GM23338 (cell line): ENCODE measurements around the gene BRF1. TPM values are rescaled to one million over a fixed set of nuclear protein-coding genes. Genes with fewer than 3 reads are reported as not detected.
A peak's percentile ranks its signal among the peaks of the same experiment; 100 is the strongest.

Source experiments
- ATAC-seq: fragments of 200-7000 bp; cut with Tn5 transposase; 3 replicates; pipeline ENCODE4 v1.9.1; 2020
- DNase-seq: peaks from one replicate; pipeline ENCODE4 v3.0.0-alpha.2; 2015; ENCODE audit warnings: low spot score
- H2AFZ ChIP-seq: fragments of 200-600 bp; sonication (generic); 2 replicates; pipeline ENCODE4 v1.8.0; 2016; ENCODE audit warnings: antibody characterized with exemption, mild to moderate bottlenecking, moderate library complexity
- H3F3A ChIP-seq: fragments of 200-600 bp; sonication (generic); replicated peaks from 2 replicates; pipeline ENCODE4 v1.8.0; 2017; ENCODE audit warnings: antibody characterized with exemption, mixed run types, low read depth
- H3K27ac ChIP-seq: fragments of 200-600 bp; sonication (generic); 2 replicates; pipeline ENCODE4 v1.6.1; 2016; ENCODE audit warnings: low read depth
- H3K27me3 ChIP-seq: fragments of 200-600 bp; sonication (generic); 2 replicates; pipeline ENCODE4 v1.8.0; 2016; ENCODE audit warnings: mild to moderate bottlenecking, mixed run types, moderate library complexity; ENCODE audit not compliant: insufficient read depth
- H3K36me3 ChIP-seq: fragments of 200-600 bp; sonication (generic); 2 replicates; pipeline ENCODE4 v1.8.0; 2016; ENCODE audit warnings: mild to moderate bottlenecking; ENCODE audit not compliant: insufficient read depth
- H3K4me1 ChIP-seq: fragments of 200-600 bp; sonication (generic); 2 replicates; pipeline ENCODE4 v1.8.0; 2016; ENCODE audit warnings: mild to moderate bottlenecking, moderate library complexity; ENCODE audit not compliant: insufficient read depth
- H3K4me2 ChIP-seq: fragments of 200-600 bp; sonication (generic); 2 replicates; pipeline ENCODE4 v1.7.1; 2017; ENCODE audit warnings: mixed run types
- H3K4me3 ChIP-seq: fragments of 200-600 bp; sonication (generic); 2 replicates; pipeline ENCODE4 v1.6.1; 2016; ENCODE audit warnings: mixed run types
- H3K79me2 ChIP-seq: fragments of 200-600 bp; sonication (generic); replicated peaks from 2 replicates; pipeline ENCODE4 v1.8.0; 2017; ENCODE audit warnings: mild to moderate bottlenecking; ENCODE audit not compliant: insufficient read depth
- H3K9me2 ChIP-seq: fragments of 200-600 bp; sonication (generic); 2 replicates; pipeline ENCODE4 v1.8.0; 2017; ENCODE audit not compliant: insufficient read depth
- H4K20me1 ChIP-seq: fragments of 200-600 bp; sonication (generic); replicated peaks from 2 replicates; pipeline ENCODE4 v1.8.0; 2017; ENCODE audit warnings: mild to moderate bottlenecking; ENCODE audit not compliant: insufficient read depth
- H3K27ac Mint-ChIP-seq: 2 replicates; pipeline ENCODE4 v1.8.0; 2020; ENCODE audit warnings: inconsistent platforms, mild to moderate bottlenecking, moderate library complexity, mixed read lengths
- H3K27me3 Mint-ChIP-seq: 3 replicates; pipeline ENCODE4 v1.8.0; 2022; ENCODE audit warnings: low read depth, mild to moderate bottlenecking, moderate library complexity, mixed read lengths, inconsistent platforms; ENCODE audit not compliant: insufficient read depth, poor library complexity
- H3K36me3 Mint-ChIP-seq: 3 replicates; pipeline ENCODE4 v1.8.0; 2021; ENCODE audit warnings: low read depth, mild to moderate bottlenecking, inconsistent platforms, moderate library complexity, mixed read lengths
- H3K4me1 Mint-ChIP-seq: 3 replicates; pipeline ENCODE4 v1.8.0; 2020; ENCODE audit warnings: mild to moderate bottlenecking, inconsistent platforms, mixed read lengths
- H3K4me3 Mint-ChIP-seq: 3 replicates; pipeline ENCODE4 v1.8.0; 2021; ENCODE audit warnings: moderate library complexity, mild to moderate bottlenecking, inconsistent platforms, mixed read lengths
- H3K9me3 Mint-ChIP-seq: 3 replicates; pipeline ENCODE4 v1.8.0; 2020; ENCODE audit warnings: moderate library complexity, mild to moderate bottlenecking, inconsistent platforms, mixed read lengths
- CTCF ChIP-seq, 2 experiments: fragments of 200-600 bp in 1 of 2; sonication (generic) in 1 of 2; conservative IDR thresholded peaks; 2 replicates each; pipeline versions ENCODE4 v1.5.1 to v1.6.1; 2016 to 2017; ENCODE audit warnings: antibody characterized with exemption in 2 of 2, low read depth in 2 of 2, mild to moderate bottlenecking in 2 of 2, moderate library complexity in 1 of 2
- ETS1 ChIP-seq: IDR thresholded peaks from 2 replicates; pipeline ENCODE4 v1.6.1; 2016; ENCODE audit warnings: antibody characterized with exemption
- EZH2phosphoT487 ChIP-seq: fragments of 200-600 bp; sonication (generic); IDR thresholded peaks from one replicate; pipeline ENCODE4 v1.8.1; 2018; ENCODE audit warnings: antibody characterized with exemption; ENCODE audit not compliant: unreplicated experiment
- NANOG ChIP-seq: IDR thresholded peaks from 2 replicates; pipeline ENCODE4 v1.6.1; 2016; ENCODE audit warnings: antibody characterized with exemption, borderline replicate concordance
- POLR2AphosphoS5 ChIP-seq: IDR thresholded peaks from 2 replicates; pipeline ENCODE4 v1.6.1; 2016; ENCODE audit warnings: antibody characterized with exemption, low read depth
- ZNF331 ChIP-seq: fragments of 250-450 bp; sonication (Bioruptor Pico); IDR thresholded peaks from 2 replicates; pipeline ENCODE4 v1.5.0; 2020; ENCODE audit warnings: low read depth, mild to moderate bottlenecking, moderate library complexity
- polyA plus RNA-seq: library from polyadenylated mRNA; unstranded; fragments of >200 nt; fragmentation: Nextera tagmentation; extraction: Ambion mirVana; gene quantifications from 2 replicates; pipeline ENCODE4 v1.2.1, GENCODE V29; 2016
- total RNA-seq: library from RNA; depleted of rRNA; stranded (reverse); fragments of >200 nt; shearing (Covaris generic); gene quantifications from 2 replicates; pipeline ENCODE4 v1.2.3, GENCODE V29; 2014

Gene BRF1
- total and polyA plus RNA-seq, 2 experiments from 2014 or later = 8.6 to 29.9 TPM

- ATAC-seq = 0 out of 3 replicates have a peak, but pooled peaks have one; percentile 4
- no peaks in the 10 kb centered on the region for H3K9me2 ChIP-seq
- no peak overlapping the region for H3K27ac ChIP-seq
- no peak for TF ChIP-seq CTCF (conservative IDR thresholded peaks at IDR 0.05; ENCODE audit: low read depth in 2 of 2)
- no peak for TF ChIP-seq NANOG
- TF ChIP-seq ETS1 = no peak
- TF ChIP-seq POLR2AphosphoS5 = no peak
- no peak for TF ChIP-seq ZNF331 (CRISPR knock-in tag)
- TF ChIP-seq EZH2phosphoT487 = no peak
- H3K79me2 ChIP-seq = no peaks in the 10 kb centered on the region
- H3K4me1 Mint-ChIP-seq = peaks cover 9% of the 10 kb centered on the region
- no peak overlapping the region for H3K27ac Mint-ChIP-seq
- H3F3A ChIP-seq = no peaks in the 10 kb centered on the region
- no peaks in the 10 kb centered on the region; the same call in 1 of the 2 replicates for H3K4me1 ChIP-seq
- no peaks in the 10 kb centered on the region for H3K36me3 ChIP-seq
- H4K20me1 ChIP-seq = no peaks in the 10 kb centered on the region
- H3K27me3 Mint-ChIP-seq = peaks cover 26% of the 10 kb centered on the region
- no peak for DNase-seq
- no peak overlapping the region for H3K4me2 ChIP-seq
- no peak overlapping the region for H3K4me3 Mint-ChIP-seq
- peaks cover 13% of the 10 kb centered on the region; the same call in 1 of the 2 replicates for H3K27me3 ChIP-seq
- no peak overlapping the region for H3K4me3 ChIP-seq
- H3K36me3 Mint-ChIP-seq = no peaks in the 10 kb centered on the region
- H2AFZ ChIP-seq = no peak overlapping the region
- H3K9me3 Mint-ChIP-seq = peaks cover 10% of the 10 kb centered on the region
Observed at GRCh38 chr14:105184461-105184860, 116.3 kb downstream of the BRF1 start.

- peaks cover 24% of the 10 kb centered on the region for H3K27me3 Mint-ChIP-seq
- H3K4me3 Mint-ChIP-seq = peak overlapping the region; percentile 55
- H3K36me3 Mint-ChIP-seq = no peaks in the 10 kb centered on the region
- TF ChIP-seq POLR2AphosphoS5 = no peak
- no peak for TF ChIP-seq NANOG
- no peak overlapping the region for H3K27ac Mint-ChIP-seq
- Histone ChIP-seq H3K79me2 (no peaks in the 10 kb centered on the region), H3K27me3 (peaks cover 13% of the 10 kb centered on the region; the same call in 1 of the 2 replicates), H3K4me3 (no peak overlapping the region), H3K36me3 (no peaks in the 10 kb centered on the region), H3K4me2 (no peak overlapping the region), H3F3A (no peaks in the 10 kb centered on the region), H3K9me2 (no peaks in the 10 kb centered on the region), H3K27ac (no peak overlapping the region), H2AFZ (no peak overlapping the region), H3K4me1 (no peaks in the 10 kb centered on the region; the same call in 1 of the 2 replicates), H4K20me1 (no peaks in the 10 kb centered on the region)
- no peaks in the 10 kb centered on the region; the same call in 2 of the 3 replicates for H3K9me3 Mint-ChIP-seq
- ATAC-seq (no peak), DNase-seq (no peak)
- peaks cover 3% of the 10 kb centered on the region; the same call in 1 of the 3 replicates for H3K4me1 Mint-ChIP-seq
Observed at GRCh38 chr14:105182296-105183020, 118.3 kb downstream of the BRF1 start.
